GM12878 (cell line): ENCODE data around the gene SHROOM4. TPM values are rescaled to one million over a fixed set of nuclear protein-coding genes. Genes with fewer than 3 reads are reported as not detected.

ENCODE experiments used
- ATAC-seq: fragments of 200-7000 bp; cut with Tn5 transposase; 3 replicates; pipeline ENCODE4 v1.9.1; 2020; ENCODE audit warnings: mild to moderate bottlenecking, moderate library complexity
- BruUV-seq: library from RNA; stranded (reverse); fragments of 400-500 nt; replicated peaks from 2 replicates; lab custom pipeline; 2021; lab: Mats Ljungman, UMichigan
- CTCF ChIA-PET: fragments of 300-600 bp; sonication (Branson Sonifier 250); formaldehyde crosslinking; extraction: SDS; loops from one replicate; lab custom pipeline; 2021; ENCODE audit warnings: inconsistent platforms; lab: Yijun Ruan, JAX
- POLR2A ChIA-PET: fragments of 350-600 bp; formaldehyde crosslinking; extraction: SDS; loops from one replicate; lab custom pipeline; 2021; ENCODE audit warnings: inconsistent platforms; lab: Charles Lee
- RAD21 ChIA-PET: fragments of 300-600 bp; sonication (Branson Sonifier 250); formaldehyde crosslinking; loops from one replicate; lab custom pipeline; 2023; ENCODE audit warnings: antibody characterized with exemption; ENCODE audit not compliant: unreplicated experiment; lab: Charles Lee
- SMC1A ChIA-PET: fragments of 300-600 bp; sonication (Branson Sonifier 250); formaldehyde crosslinking; loops from one replicate; lab custom pipeline; 2023; ENCODE audit not compliant: unreplicated experiment, uncharacterized antibody; lab: Charles Lee
- DNase-seq: peaks from one replicate; pipeline ENCODE4 v3.0.0-alpha.2; 2011; ENCODE audit warnings: low read depth, low spot score
- FAIRE-seq: peaks from 3 replicates; lab custom pipeline; 2011; peaks lifted over from hg19 to GRCh38; lab: Jason Lieb, UNC
- H2AFZ ChIP-seq: 2 replicates; pipeline ENCODE4 v1.6.0; 2011; ENCODE audit warnings: low read depth, low read length, control low read depth; ENCODE audit not compliant: control insufficient read depth
- H3K27ac ChIP-seq: 2 replicates; pipeline ENCODE4 v1.5.1; 2011; ENCODE audit warnings: control low read depth; ENCODE audit not compliant: control insufficient read depth, insufficient read depth
- H3K27me3 ChIP-seq, 2 experiments: replicated peaks in 1 of 2; 2 replicates each; pipeline versions ENCODE4 v1.6.0 to v1.6.1; 2011; ENCODE audit warnings: low read length in 1 of 2; ENCODE audit not compliant: control insufficient read depth in 2 of 2, insufficient read depth in 2 of 2
- H3K36me3 ChIP-seq, 2 experiments: 2 replicates each; pipeline ENCODE4 v1.5.1; 2011; ENCODE audit warnings: low read length in 1 of 2; ENCODE audit not compliant: control insufficient read depth in 2 of 2, insufficient read depth in 2 of 2
- H3K4me1 ChIP-seq: 2 replicates; pipeline ENCODE4 v1.6.1; 2011; ENCODE audit warnings: mild to moderate bottlenecking, low read length, moderate library complexity, mixed read lengths; ENCODE audit not compliant: control insufficient read depth, insufficient read depth
- H3K4me2 ChIP-seq: 2 replicates; pipeline ENCODE4 v1.6.0; 2011; ENCODE audit warnings: control low read depth; ENCODE audit not compliant: control insufficient read depth, insufficient read depth
- H3K4me3 ChIP-seq: fragments of 200-600 bp; sonication (generic); 2 replicates; pipeline ENCODE4 v1.5.1; 2016
- H3K79me2 ChIP-seq: 2 replicates; pipeline ENCODE4 v1.6.0; 2011; ENCODE audit warnings: low read length; ENCODE audit not compliant: control insufficient read depth, insufficient read depth
- H3K9ac ChIP-seq: 2 replicates; pipeline ENCODE4 v1.8.0; 2011; ENCODE audit warnings: low read length, control low read depth, mixed read lengths; ENCODE audit not compliant: control insufficient read depth, insufficient read depth
- H3K9me3 ChIP-seq: replicated peaks from 3 replicates; pipeline ENCODE4 v1.5.1; 2011; ENCODE audit warnings: mild to moderate bottlenecking, low read length; ENCODE audit not compliant: control insufficient read depth, insufficient read depth
- H4K20me1 ChIP-seq: 2 replicates; pipeline ENCODE4 v1.6.0; 2011; ENCODE audit not compliant: control insufficient read depth, insufficient read depth
- BCL11A ChIP-seq: IDR thresholded peaks from 2 replicates; pipeline ENCODE4 v1.6.1; 2011; ENCODE audit warnings: low read depth, low read length
- HDAC2 ChIP-seq: fragments of 200-600 bp; sonication (generic); IDR thresholded peaks from 2 replicates; pipeline ENCODE4 v1.6.1; 2017
- HDAC6 ChIP-seq: fragments of 200-600 bp; sonication (generic); IDR thresholded peaks from one replicate; pipeline ENCODE4 v1.8.0; 2017; ENCODE audit warnings: antibody characterized with exemption; ENCODE audit not compliant: unreplicated experiment
- IRF3 ChIP-seq: fragments of 450-650 bp; IDR thresholded peaks from 2 replicates; pipeline ENCODE4 v1.6.1; 2014; ENCODE audit warnings: mild to moderate bottlenecking
- KDM1A ChIP-seq: fragments of 200-600 bp; sonication (generic); IDR thresholded peaks from 2 replicates; pipeline ENCODE4 v1.6.1; 2016; ENCODE audit warnings: borderline replicate concordance
- NFXL1 ChIP-seq: fragments of 450-650 bp; IDR thresholded peaks from 2 replicates; pipeline ENCODE4 v1.6.1; 2017; ENCODE audit warnings: antibody characterized with exemption, mild to moderate bottlenecking, borderline replicate concordance
- PRDM15 ChIP-seq: fragments of 450-650 bp; formaldehyde crosslinking; IDR thresholded peaks from 2 replicates; pipeline ENCODE4 v1.4.0; 2020; ENCODE audit warnings: mild to moderate bottlenecking, moderate library complexity
- RAD21 ChIP-seq: IDR thresholded peaks from 2 replicates; pipeline ENCODE4 v1.6.1; 2011; ENCODE audit warnings: mild to moderate bottlenecking, low read depth, low read length, moderate library complexity; ENCODE audit not compliant: insufficient read depth
- SIN3A ChIP-seq: IDR thresholded peaks from 2 replicates; pipeline ENCODE4 v1.6.1; 2012; ENCODE audit warnings: low read depth, low read length, improper control_type of control experiment
- STAT3 ChIP-seq: IDR thresholded peaks from 2 replicates; pipeline ENCODE4 v1.6.1; 2011; ENCODE audit warnings: low read depth, low read length, improper control_type of control experiment
- TCF12 ChIP-seq: IDR thresholded peaks from 2 replicates; pipeline ENCODE4 v1.6.1; 2011; ENCODE audit warnings: low read depth, mild to moderate bottlenecking, low read length
- TCF7 ChIP-seq: IDR thresholded peaks from 2 replicates; pipeline ENCODE4 v1.6.1; 2014; ENCODE audit warnings: antibody characterized with exemption, borderline replicate concordance
- YY1 ChIP-seq: IDR thresholded peaks from 2 replicates; pipeline ENCODE4 v1.6.1; 2011; ENCODE audit warnings: low read depth, mild to moderate bottlenecking, low read length
- ZBTB40 ChIP-seq: fragments of 450-650 bp; IDR thresholded peaks from 2 replicates; pipeline ENCODE4 v1.6.1; 2016; ENCODE audit warnings: mild to moderate bottlenecking, moderate library complexity, borderline replicate concordance
- WGBS: methylation state at CpG from one replicate; pipeline ENCODE4 v1.1.6; 2016; ENCODE audit warnings: low lambda C conversion rate; ENCODE audit not compliant: insufficient replicate concordance, insufficient coverage; ENCODE audit errors: missing lambda C conversion rate; 5-methylcytosine and 5-hydroxymethylcytosine counted together
- in situ Hi-C: fragments of 300-500 bp; cut with MboI; formaldehyde crosslinking; loops from 9 replicates; pipeline ENCODE4 v1.14.3; 2018; ENCODE audit warnings: mixed read lengths
- intact Hi-C: fragments of 100-400 bp; cut with micrococcal nuclease; formaldehyde crosslinking; loops from one replicate; pipeline ENCODE4 v1.14.2; 2022; ENCODE audit not compliant: unreplicated experiment
- polyA plus RNA-seq, 11 experiments: library from polyadenylated mRNA; depleted of rRNA in 4 of 11; unstranded in 6 of 11; stranded (reverse) in 5 of 11; fragments of >200 nt; fragmentation: Nextera tagmentation in 4 of 11; fragmentation: Illumina TruSeq in 1 of 11; extraction: Ambion mirVana in 4 of 11; extraction: Trizol in 1 of 11; gene quantifications; 1 replicate in 1 of 11; 2 replicates in 10 of 11; pipeline versions ENCODE4 v1.2.1 to v1.2.3, GENCODE V29; 2011 to 2016; ENCODE audit warnings: inconsistent platforms in 2 of 11, missing spikeins in 2 of 11, low read depth in 1 of 11
- total RNA-seq, 4 experiments: library from RNA; depleted of rRNA in 3 of 4; stranded (reverse); fragments of >200 nt in 3 of 4; fragmentation: Illumina TruSeq in 1 of 4; extraction: Trizol in 1 of 4; gene quantifications; 2 replicates each; pipeline versions ENCODE4 v1.2.1 to v1.2.3, GENCODE V29; 2013 to 2021

SHROOM4 gene
- total and polyA plus RNA-seq, 10 of the 15 experiments (the other 5 are each of a cell fraction or from before 2014, with no cell fraction given), result 0.01 to 0.03 TPM; not detected in 8

GRCh38 chrX:50613846-50614245, 200.1 kb downstream of the SHROOM4 start:
- ATAC-seq, result no peak
- no peaks in the 10 kb centered on the region for H3K36me3 ChIP-seq
- no peak overlapping the region for H3K9ac ChIP-seq
- H3K9me3 ChIP-seq, result no peaks in the 10 kb centered on the region
- DNase-seq, result no peak
- FAIRE-seq, result no peak
- H4K20me1 ChIP-seq, result no peaks in the 10 kb centered on the region
- intact Hi-C loops (no loop called here), in situ Hi-C loops (no loop called here)
- H3K79me2 ChIP-seq, result no peaks in the 10 kb centered on the region
- H3K27ac ChIP-seq, result no peak overlapping the region
- no peak overlapping the region for H3K4me2 ChIP-seq
- 0% methylated on average over 2 of the region's 2 CpGs for WGBS
- TF ChIP-seq YY1 (no peak), ZBTB40 (no peak), PRDM15 (CRISPR knock-in tag) (no peak), BCL11A (no peak), STAT3 (no peak), HDAC6 (no peak), TCF12 (no peak), RAD21 (no peak), TCF7 (no peak), NFXL1 (no peak), HDAC2 (no peak), SIN3A (no peak), KDM1A (no peak), IRF3 (no peak)
- no TSS peak for BruUV-seq
- ChIA-PET SMC1A (no interaction called here), CTCF (no interaction called here), POLR2A (no interaction called here), RAD21 (no interaction called here)
- no peak overlapping the region for H2AFZ ChIP-seq
- H3K27me3 ChIP-seq, result no peaks in the 10 kb centered on the region
- no peak overlapping the region for H3K4me3 ChIP-seq
- no peaks in the 10 kb centered on the region for H3K4me1 ChIP-seq
